ENCODE measurements around the gene ASXL1.

- TF ChIP-seq, protein P1, sequence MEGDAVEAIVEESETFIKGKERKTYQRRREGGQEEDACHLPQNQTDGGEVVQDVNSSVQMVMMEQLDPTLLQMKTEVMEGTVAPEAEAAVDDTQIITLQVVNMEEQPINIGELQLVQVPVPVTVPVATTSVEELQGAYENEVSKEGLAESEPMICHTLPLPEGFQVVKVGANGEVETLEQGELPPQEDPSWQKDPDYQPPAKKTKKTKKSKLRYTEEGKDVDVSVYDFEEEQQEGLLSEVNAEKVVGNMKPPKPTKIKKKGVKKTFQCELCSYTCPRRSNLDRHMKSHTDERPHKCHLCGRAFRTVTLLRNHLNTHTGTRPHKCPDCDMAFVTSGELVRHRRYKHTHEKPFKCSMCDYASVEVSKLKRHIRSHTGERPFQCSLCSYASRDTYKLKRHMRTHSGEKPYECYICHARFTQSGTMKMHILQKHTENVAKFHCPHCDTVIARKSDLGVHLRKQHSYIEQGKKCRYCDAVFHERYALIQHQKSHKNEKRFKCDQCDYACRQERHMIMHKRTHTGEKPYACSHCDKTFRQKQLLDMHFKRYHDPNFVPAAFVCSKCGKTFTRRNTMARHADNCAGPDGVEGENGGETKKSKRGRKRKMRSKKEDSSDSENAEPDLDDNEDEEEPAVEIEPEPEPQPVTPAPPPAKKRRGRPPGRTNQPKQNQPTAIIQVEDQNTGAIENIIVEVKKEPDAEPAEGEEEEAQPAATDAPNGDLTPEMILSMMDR (IDR thresholded peaks at IDR 0.05; ENCODE audit: low read length): no peak
- TF ChIP-seq EZH2 (IDR thresholded peaks at IDR 0.05; ENCODE audit: borderline replicate concordance, low read length): no peak
Observed at GRCh38 chr20:32370897-32371296, 12.8 kb downstream of the ASXL1 start.
